HG03066 (cell line): ENCODE results near the gene KMT5B.
"Not testable (repeated sequence)": the region's sequence is repeated elsewhere in the genome, so short reads cannot be mapped to it uniquely, and the experiment has no call there.

Experiments used
- ATAC-seq: cut with Tn5 transposase; IDR thresholded peaks from one replicate; pipeline ENCODE4 v1.9.1; 2021; ENCODE audit warnings: low read depth; ENCODE audit not compliant: unreplicated experiment

Gene KMT5B

DNA sequence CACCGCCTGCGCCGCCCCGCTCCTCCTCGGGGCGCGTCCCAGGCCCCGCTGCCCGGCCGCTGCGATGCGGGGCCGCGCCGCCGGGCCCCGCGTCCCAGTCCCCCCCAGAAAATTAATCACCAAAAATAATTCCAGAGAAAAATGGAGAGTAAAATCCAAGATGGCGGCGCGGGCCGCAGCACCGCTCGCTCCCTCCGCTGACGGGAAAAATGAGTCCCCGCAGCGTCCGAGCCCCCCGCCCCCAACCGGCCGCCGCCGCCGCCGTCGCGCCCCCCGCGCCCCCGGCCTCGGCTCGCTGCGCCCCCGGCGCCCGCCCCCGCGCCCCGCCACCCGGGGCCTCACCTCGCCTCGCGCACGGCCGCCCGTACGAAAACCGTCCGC is at the start of gene KMT5B:
Gene KMT5B, minus strand, starts transcription at position 162 of the 381 bp plus-strand sequence. CDS start 23,220 bp downstream, outside the sequence.
- no peak for ATAC-seq

DNA sequence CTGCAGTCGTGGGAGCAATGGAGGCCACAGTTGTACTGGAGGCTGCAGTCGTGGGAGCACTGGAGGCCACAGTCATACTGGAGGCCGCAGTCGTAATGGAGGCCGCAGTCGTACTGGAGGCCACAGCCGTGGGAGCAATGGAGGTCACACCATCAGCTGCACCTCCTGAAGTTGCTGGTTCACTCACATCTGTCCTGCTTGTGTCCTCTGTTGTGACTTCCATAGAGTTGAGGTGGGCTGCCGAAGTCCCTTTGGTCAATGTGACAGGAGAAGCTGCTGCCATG is 49.4 kb upstream of the KMT5B start:
- no peak for ATAC-seq

DNA sequence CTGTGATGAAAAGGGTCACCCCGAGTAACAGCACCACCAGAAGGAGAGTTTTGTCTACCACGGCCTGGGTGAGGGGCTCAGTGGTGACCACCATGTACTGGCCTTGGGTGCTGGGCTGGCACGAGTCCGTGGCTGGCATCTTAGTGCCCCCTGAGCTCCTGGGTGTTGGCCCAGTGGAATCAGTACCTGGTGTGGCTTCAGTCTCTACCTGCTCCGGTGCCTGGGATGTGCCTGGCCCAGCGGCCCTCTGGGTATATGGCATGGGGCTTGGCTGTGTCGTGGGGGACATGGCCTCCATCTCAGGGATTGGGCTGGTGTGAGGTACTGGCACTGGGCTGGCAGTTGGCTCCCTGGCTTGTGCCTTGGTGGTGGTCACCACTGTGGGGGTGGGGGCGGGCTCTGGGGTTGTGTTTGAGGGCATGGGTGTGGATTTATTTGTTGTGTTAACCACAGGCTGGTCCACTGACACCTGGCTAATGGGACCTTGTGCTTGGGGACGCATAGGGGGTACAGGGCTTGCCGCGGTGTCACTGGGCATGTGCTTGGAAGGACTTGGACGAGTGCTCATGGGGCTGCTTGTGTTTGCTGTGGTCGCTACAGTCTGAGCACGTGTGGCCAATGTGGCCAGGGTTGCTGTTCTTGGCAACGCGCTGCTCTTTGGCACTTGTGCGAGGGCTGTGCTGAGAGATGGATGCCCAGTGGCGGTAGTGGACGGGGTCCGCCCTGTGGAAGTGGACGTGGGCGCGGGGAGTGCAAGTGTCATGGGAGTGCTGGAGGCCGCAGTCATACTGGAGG is 48.9 kb upstream of the KMT5B start:
- no peak for ATAC-seq

DNA sequence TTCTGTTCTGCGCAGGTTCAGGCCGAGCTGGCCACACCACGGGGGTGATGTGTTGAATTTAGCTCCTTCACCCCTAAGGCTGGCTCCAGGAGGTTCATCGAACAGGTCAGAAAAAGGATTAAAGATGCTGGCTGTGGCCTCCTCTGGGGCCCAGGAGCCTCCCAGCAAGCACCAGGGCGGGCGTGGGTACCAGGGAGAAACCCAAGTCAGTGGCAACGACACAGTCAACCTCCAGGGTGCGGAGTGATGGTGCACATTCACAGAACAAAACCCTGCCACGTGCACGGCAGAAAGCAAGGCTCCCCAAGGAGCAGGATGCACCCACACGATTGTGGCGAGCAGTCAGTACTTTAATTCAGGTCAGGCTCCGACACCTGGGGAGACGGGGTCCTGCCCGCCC is 47.9 kb upstream of the KMT5B start:
- no peak for ATAC-seq

DNA sequence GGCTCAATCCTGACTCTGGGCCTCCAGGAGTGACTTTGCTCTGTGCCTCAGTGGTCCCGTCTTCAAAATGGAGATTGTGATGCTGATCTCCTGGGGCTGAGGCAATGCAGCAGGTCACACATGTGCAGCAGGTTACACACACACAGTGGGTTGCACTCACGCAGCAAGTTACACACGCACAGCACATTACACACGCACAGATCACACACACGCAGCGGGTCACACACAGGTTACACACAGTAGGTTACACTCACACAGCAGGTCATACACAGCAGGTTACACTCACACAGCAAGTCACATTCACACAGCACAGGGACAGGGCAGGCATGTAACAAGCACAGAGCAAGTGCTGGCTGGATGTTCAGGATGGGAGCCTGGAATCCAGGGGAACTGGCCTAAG is 47.4 kb upstream of the KMT5B start:
- ATAC-seq = no peak

DNA sequence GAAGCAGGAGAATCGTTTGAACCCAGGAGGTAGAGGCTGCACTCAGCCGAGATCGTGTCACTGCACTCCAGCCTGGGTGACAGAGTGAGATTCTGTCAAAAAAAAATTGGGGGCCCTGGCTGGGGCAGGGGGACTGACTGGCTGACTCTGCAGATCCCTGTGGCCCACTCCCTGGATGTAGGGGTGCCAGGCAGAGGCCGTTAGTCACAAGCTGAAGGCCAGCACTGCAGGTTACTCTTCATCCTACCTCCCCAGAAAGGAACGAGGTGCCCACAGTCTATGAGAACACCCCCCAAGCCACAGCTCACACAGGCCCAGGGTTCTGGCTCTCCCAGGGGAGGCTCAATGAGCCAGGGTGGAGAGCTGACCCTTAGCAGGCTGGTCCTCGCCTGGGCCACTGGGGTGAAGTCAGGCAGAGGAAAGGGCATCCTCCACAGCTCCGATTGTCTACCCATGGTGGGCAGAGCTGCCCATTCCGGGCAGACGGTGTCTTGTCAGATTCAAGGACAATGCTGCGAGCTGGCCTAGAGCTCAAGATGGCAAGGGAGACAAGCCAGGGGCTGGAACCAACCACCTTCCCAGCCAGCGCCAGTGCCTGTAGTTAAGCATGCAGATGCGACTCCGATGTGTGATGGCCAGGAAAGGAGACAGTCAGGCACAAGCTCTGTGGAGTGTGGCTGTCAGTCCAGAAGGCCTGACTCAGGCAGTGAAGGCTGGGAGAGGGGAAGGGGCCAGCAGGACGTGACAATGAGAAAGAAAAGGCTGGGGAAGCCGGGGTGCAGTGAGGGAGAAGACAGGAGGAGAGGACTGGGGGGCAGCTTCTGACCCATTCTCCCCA is 46.2 kb upstream of the KMT5B start:
- no peak for ATAC-seq

DNA sequence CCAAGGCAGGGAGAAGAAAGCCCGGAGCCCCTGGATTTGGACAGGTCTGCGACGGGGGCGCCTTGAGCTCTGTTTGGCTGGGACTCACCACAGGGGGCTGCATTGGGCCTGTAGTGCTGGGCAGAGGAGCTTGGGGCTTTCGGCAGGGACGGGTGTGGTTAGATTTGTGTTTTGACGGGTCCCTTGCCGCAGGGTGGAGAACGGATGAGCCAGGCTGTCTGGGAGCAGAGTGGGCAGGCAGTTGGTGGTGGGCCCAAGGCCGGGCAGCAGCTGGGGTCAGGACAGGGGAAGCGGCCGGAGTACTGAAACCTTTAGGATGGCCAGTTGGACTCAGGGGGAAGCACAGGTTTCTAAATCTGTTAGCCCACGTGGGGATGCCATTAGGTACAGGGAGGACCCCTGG is 45.3 kb upstream of the KMT5B start:
- no peak for ATAC-seq

DNA sequence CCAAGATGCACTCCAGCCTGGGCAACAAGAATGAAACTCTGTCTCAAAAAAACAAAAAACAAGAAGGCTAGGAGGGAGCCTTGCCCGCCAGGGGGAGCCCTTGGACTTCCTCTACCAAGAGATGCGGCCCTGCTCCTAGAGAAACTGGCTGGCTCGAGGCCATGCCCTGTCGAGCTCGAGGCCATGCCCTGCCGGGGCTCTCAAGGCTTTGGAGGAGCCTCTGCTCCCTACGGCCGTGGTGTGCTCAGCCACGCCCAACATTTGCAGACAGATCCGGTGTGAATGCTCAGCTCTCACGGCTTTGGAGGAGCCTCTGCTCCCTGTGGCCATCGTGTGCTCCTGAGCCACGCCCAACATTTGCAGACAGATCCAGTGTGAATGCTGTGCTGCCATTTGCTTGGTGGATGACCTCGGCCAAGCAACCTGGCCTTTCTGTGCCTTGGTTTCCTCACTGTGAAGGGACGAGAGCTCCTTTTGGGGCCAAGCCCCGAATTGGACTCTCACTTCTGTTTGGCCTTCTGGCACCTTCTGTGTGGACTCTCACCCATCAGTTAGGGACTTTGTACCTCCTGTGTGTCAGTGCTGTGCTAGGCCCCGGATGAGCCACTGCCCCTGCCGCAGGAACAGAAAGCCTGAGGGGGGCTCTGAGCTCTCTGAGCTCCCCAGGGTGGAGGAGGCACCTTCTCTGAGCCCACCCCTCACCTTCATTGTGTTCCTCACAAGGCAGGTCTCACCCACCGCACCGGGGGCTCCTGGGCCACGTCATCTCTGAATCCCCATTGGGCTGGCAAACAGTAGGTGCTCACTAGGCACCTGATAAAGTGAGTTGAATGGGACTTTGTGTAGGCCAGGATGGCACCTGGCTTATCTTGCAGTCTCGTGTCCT is 44.6 kb upstream of the KMT5B start:
- no peak for ATAC-seq

DNA sequence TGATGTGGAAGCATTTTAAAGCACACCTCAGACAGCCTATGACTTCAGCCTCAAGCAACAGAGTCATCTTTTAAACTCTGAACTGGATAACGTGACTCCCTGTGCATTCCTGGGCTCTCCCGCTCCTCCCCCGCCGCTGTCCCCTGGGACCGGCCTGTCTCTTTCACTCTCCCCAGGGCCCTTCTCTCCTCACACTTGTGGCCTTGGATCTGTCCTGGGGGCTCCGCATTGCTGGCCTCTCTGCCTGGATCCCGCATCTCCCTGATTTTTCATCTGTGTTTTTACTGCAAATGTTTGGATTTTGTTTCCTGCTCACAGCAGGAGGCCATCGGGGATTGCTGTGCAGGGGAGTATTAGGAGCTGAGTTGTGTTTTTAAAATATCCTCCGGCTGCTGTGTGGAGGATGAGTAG is 43.2 kb upstream of the KMT5B start:
- ATAC-seq = no peak

DNA sequence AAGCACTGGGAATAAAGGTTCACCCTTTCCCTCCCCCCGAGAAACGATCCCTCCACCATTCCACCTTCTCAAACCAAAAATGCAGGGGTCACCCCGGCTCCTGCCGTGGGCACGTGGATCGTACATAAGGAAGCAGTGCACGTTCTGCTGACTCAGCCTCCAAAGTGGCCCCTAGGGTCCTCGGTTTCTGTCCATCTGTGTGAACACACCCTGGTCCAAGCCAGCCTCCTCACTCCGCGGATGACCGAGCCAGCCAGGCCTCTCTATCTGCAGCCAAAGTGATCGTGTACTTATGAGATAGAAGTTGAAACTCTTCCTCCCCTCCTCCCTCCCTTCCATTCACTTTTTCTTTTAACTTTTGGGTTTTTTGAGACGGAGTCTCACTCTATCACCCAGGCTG is 42.4 kb upstream of the KMT5B start:
- no peak for ATAC-seq

DNA sequence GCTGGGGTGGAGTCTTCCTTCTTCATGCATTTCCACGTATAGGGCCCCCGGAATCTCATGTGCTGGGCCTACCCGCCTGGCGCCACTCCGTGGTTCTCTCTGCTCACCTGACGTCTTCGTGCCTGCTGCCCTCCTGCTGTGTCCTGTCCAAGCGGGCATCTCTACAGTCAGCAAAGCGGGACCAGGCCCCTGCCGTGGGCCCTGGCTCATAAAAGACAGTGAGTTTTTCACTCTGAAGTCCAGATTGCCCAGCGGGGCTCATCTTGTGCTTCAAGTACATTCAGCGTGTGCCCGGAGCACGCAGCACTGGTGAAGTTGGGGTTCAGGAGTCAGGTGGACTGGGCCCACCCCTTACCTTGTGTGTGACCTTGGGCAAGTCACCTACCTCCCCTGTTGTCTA is 41.3 kb upstream of the KMT5B start:
- no peak for ATAC-seq

DNA sequence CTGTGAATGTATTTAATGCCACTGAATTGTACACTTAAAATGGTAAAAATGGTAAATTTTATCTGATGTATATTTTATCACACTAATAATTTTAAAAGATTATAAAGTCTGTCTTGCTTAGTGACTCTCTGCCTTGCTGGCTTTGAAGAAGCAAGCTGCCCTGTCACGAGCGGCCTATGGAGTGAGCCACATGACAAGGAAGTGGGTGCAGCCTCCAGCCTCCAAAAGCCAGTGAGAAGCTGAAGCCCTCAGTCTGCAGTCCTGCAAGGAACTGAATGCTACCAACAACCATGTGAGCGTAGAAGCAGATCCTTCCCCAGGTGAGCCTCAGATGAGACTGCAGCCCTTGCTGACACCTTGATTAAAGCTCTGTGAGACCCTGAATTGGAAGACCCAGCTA is 38.7 kb upstream of the KMT5B start:
- no peak for ATAC-seq

DNA sequence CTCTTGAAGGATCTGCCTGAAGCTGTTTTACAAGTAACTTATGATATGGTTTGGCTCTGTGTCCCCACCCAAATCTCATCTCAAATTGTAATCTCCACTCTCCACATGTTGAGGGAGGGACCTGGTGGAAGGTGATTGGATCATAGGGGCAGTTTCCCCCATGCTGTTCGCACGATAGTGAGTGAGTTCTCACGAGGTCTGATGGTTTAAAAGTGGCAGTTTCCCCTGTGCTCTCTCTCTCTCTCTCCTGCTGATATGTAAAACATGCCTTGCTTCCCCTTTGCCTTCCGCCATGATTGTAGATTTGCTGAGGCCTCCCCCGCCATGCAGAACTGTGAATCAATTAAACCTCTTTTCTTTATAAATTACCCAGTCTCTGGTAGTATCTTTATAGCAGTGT is 31.8 kb upstream of the KMT5B start:
- ATAC-seq = not testable (repeated sequence)

DNA sequence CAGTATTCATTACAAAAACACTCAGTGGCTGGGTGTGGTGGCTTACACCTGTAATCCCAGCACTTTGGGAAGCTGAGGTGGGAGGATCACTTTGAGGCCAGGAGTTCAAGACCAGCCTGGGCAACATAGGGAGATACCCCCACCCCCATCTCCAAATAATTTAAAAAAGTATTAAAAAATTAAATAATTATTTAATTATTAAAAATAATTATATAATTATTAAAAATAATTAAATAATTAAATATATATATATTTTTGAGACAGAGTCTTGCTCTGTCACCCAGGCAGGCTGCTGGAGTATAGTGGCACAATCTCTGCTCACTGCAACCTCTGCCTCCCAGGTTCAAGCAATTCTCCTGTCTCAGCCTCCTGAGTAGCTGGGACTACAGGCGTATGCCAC is 30.8 kb upstream of the KMT5B start:
- ATAC-seq = not testable (repeated sequence)

DNA sequence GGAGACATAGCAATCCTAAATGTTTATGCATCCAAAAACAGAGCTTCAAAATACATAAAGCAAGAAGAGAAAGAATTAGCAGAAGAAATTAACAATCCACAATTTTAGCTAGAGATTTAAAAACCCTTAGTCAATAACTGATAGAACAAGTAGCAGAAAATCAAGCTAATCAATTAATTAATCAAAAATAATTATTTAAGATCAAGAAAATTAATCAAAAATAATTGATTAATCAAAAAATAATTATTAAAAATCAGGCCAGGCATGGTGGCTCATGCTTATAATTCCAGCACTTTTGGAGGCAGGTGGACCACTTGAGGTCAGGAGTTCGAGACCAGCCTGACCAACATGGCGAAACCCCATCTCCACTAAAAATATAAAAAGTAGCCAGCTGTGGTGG is 29.5 kb upstream of the KMT5B start:
- no peak for ATAC-seq

DNA sequence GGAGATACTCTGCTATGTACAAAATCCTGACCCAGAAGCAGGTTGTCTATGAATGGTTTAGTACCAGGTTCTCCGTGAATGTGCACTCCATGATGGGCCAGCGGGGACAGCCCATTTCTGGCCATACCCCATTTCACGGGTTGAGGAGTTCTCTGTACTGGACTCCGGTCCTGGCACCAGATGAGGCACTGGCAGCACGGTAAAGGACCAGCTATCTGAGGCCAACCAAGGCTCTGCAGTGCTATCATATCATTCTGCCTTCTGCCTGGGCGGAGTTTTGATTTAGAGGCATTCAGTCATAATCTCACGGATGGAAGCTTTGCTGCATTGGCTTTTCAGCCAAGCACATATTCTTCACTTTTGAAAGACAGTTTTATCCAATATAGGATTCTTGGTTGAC is 18.5 kb upstream of the KMT5B start:
- ATAC-seq = no peak

DNA sequence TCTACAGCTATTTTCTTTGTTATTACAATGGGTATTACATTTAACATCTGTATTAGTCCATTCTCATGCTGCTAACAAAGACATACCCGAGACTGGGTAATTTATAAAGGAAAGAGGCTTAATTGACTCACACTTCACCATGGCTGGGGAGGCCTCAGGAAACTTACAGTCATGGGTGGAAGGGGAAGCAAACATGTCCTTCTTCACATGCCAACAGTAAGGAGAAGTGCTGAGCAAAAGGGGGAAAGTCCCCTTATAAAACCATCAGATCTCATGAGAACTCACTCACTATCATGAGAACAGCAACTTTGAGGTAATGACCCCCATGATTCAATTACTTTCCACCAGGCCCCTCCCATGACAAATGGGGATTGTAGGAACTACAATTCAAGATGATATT is 16.5 kb upstream of the KMT5B start:
- no peak for ATAC-seq

DNA sequence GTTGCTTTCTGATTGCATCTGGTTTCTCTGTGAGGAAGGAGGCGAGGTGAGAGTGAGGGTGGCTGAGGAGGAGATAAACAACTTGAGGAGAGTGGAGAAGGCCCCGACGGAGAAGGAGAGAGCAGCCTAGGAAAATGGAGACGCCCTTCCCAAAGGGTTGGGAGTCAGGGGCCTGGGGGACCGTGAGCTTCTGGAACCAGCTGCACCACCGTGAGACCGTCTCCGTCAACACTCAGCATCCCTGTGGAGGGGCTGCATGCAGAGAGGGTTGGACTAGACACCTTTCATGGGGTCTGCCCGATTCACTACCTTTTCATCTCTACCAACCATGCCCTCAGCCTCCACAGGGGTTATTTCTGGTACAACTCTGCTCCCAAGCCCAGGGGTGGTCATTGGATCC is 13.3 kb upstream of the KMT5B start:
- ATAC-seq = no peak

DNA sequence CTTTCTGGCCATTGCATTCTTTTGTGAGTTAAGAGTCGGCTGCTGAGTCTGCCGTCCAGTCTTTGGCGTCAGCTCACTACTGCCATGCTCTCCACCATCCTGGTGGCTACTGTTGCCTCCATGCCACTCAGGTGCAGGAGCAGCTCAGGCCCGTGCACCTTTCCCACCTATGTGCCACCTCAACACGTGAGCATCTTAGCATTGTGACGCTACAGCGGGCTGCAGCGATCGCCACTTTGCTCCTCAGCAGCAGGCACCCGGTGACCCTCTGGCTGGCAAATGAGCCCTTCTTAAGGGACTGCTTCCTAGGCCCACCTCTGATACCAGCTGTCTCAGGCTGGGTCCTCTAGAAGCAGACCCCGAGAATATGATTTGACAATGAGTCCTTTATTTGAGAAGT is 11.5 kb upstream of the KMT5B start:
- ATAC-seq = no peak

DNA sequence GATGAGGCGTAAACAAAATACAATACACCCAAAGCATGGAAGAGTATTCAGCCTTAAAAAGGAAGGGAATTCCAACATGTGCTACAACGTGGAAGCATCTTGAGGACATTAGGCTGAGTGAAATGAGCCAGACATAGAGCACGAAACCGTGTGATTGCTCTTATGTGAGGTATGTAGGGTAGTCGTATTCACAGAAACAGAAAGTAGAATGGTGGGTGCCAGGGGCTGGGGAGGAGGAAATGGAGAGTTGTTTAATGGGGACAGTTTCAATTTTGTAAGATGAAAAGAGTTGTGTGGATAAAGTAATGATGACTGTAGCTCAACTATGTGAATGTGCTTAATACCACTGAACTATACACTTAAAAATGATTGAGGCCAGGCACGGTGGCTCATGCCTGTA is 10.2 kb upstream of the KMT5B start:
- ATAC-seq = no peak

DNA sequence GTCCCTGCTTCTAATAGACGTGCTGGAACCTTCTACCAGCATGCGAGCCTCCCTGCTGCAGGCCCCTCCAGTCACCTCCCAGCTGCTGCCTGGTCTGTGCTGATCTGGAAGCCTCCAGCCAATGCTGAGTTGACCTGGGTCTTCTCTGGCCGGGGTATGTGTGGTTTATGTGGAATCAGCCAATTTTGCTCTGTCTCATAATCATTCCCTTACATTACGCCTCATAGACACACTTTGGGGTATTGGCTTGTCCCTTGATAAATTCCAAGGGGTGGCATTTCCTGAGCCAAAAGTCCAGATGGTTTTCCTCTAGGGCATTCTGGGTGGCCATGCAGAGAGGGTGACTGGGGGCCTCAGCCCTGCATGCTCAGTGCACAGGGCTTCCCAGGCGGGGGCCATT is 8.3 kb upstream of the KMT5B start:
- no peak for ATAC-seq
